Ovary (tissue), 9 donors: ENCODE results near the gene PCDHA7. TPM values are rescaled to one million over a fixed set of nuclear protein-coding genes. Genes with fewer than 3 reads are reported as not detected.
"Not testable (repeated sequence)": the region's sequence is repeated elsewhere in the genome, so short reads cannot be mapped to it uniquely, and the experiment has no call there.

Source experiments
- DNase-seq, 5 donors: peaks; one replicate each; pipeline ENCODE4 v3.0.0-alpha.2; 2019 to 2020
- H3K27ac ChIP-seq, 2 donors: fragments of 200-600 bp; one replicate each; pipeline versions ENCODE4 v1.5.1 to v1.8.0; 2019 to 2022
- H3K27me3 ChIP-seq: fragments of 200-600 bp; one replicate; pipeline ENCODE4 v1.8.0; 2022
- H3K36me3 ChIP-seq: fragments of 200-600 bp; sonication (generic); one replicate; pipeline ENCODE4 v1.5.1; 2019
- H3K4me1 ChIP-seq: one replicate; pipeline ENCODE4 v1.8.1; 2013; ENCODE audit warnings: mild to moderate bottlenecking, moderate library complexity; ENCODE audit not compliant: insufficient read depth
- H3K4me3 ChIP-seq: fragments of 200-600 bp; sonication (generic); one replicate; pipeline ENCODE4 v1.5.1; 2017
- H3K9me3 ChIP-seq, 2 donors: fragments of 200-600 bp in 1 of 2; sonication (generic) in 1 of 2; one replicate each; pipeline versions ENCODE4 v1.5.1 to v1.8.1; 2013 to 2019; ENCODE audit warnings: mild to moderate bottlenecking in 1 of 2, moderate library complexity in 1 of 2
- CTCF ChIP-seq, 3 donors: fragments of 450-650 bp in 2 of 3; fragments of 200-600 bp in 1 of 3; IDR thresholded peaks; one replicate each; pipeline versions ENCODE4 v1.5.1 to v1.8.0; 2016 to 2022; ENCODE audit warnings: antibody characterized with exemption in 3 of 3, mild to moderate bottlenecking in 1 of 3
- EP300 ChIP-seq: sonication (generic); formaldehyde crosslinking; IDR thresholded peaks from one replicate; pipeline ENCODE4 v1.6.1; 2017; ENCODE audit warnings: antibody characterized with exemption
- POLR2A ChIP-seq: fragments of 450-650 bp; IDR thresholded peaks from one replicate; pipeline ENCODE4 v1.6.1; 2017; ENCODE audit warnings: antibody characterized with exemption, mild to moderate bottlenecking, moderate library complexity
- WGBS, 3 donors: extraction: QIAGEN DNeasy Blood & Tissue Kit in 1 of 3; methylation state at CpG; one replicate each; pipeline versions ENCODE4 v1.1.5 to v1.1.7; 2013 to 2017; 5-methylcytosine and 5-hydroxymethylcytosine counted together
- intact Hi-C, 4 donors: fragments of 100-400 bp; cut with DNase I; formaldehyde crosslinking; loops; one replicate each; pipeline versions ENCODE4 v1.11.0 to v1.15.1; 2022 to 2023
- polyA plus RNA-seq, 2 donors: library from polyadenylated mRNA; stranded (reverse); fragments of 200-250 nt in 1 of 2; fragments of 350-450 nt in 1 of 2; fragmentation: Illumina TruSeq in 1 of 2; extraction: RNeasy Lipid Tissue Mini Kit (QIAGEN cat#74804) in 1 of 2; gene quantifications; one replicate each; pipeline ENCODE4 v1.2.3, GENCODE V29; 2013 to 2014
- total RNA-seq, 7 donors: library from RNA; depleted of rRNA in 2 of 7; stranded (reverse); fragments of >200 nt in 2 of 7; fragmentation: NEBNext Ultra II Directional in 3 of 7; extraction: Animal tissue kit (Norgen Biotek cat#: 25700) in 3 of 7; gene quantifications; one replicate each; pipeline versions ENCODE4 v1.1.0 to v1.2.4, GENCODE V29; 2016 to 2023
- donor health status: DM: no; HTN: no; CAD: no; lungs with moderate emphysema.
- donor health status: DM: no; HTN: no; CAD: no.
- donor health status: Bipolar disorder and iron deficiency.
- donor health status: DM: yes; HTN: yes; CAD: no.
- donor health status: DM: no; HTN: no; CAD: no.
- donor health status: DM: yes; HTN: yes; CAD: no.

PCDHA7 gene
- total and polyA plus RNA-seq, 9 donors = 0.25 to 1.4 (median 0.41) TPM

- Histone ChIP-seq H3K4me1 (no peaks in the 10 kb centered on the region), H3K9me3 (peaks cover 0 to 14% of the 10 kb centered on the region in 2 donors), H3K27me3 (no peaks in the 10 kb centered on the region), H3K4me3 (no peak overlapping the region), H3K36me3 (no peaks in the 10 kb centered on the region), H3K27ac (no peak overlapping the region)
- DNase-seq = no peak
- TF ChIP-seq POLR2A = no peak
- no peak for TF ChIP-seq CTCF (IDR thresholded peaks at IDR 0.05)
- 34 to 55% (median 49%) methylated on average over 89 to 103 of the region's 103 CpGs for WGBS, 3 donors
- intact Hi-C loops = no loop called here
Observed at GRCh38 chr5:140835622-140836510, 1.8 kb downstream of the PCDHA7 start.

GRCh38 chr5:140840978-140841962, 7.2 kb downstream of the PCDHA7 start, which contains the start of gene PCDHA8:
Gene PCDHA8, plus strand, starts transcription at chr5:140841187. Its CDS starts 135 bp downstream, at chr5:140841322.
- H3K9me3 ChIP-seq = peaks cover 0 to under 1% of the 10 kb centered on the region in 2 donors
- H3K36me3 ChIP-seq = no peaks in the 10 kb centered on the region
- no peaks in the 10 kb centered on the region for H3K27me3 ChIP-seq
- TF ChIP-seq EP300 (no peak), POLR2A (no peak), CTCF (IDR thresholded peaks at IDR 0.05) (no peak)
- WGBS, 3 donors = 14 to 29% (median 26%) methylated on average over 39 to 47 of the region's 47 CpGs
- H3K4me3 ChIP-seq = no peak within 1 kb of the TSS
- peak in 1 of 5 donors; percentile 34 for DNase-seq
- intact Hi-C loops = no loop called here
- H3K4me1 ChIP-seq = no peaks in the 10 kb centered on the region
- H3K27ac ChIP-seq = no peak within 1 kb of the TSS

- Histone ChIP-seq H3K4me3 (no peak overlapping the region), H3K27ac (no peak overlapping the region), H3K27me3 (no peaks in the 10 kb centered on the region), H3K9me3 (no peaks in the 10 kb centered on the region), H3K4me1 (no peaks in the 10 kb centered on the region), H3K36me3 (no peaks in the 10 kb centered on the region)
- intact Hi-C loops = no loop called here
- TF ChIP-seq POLR2A (no peak), CTCF (IDR thresholded peaks at IDR 0.05) (no peak), EP300 (no peak)
- WGBS, 3 donors = 51 to 57% methylated on average over 60 to 87 of the region's 87 CpGs; no CpG with 5 or more reads in 1 of the 3 donors
- DNase-seq = no peak
Observed at GRCh38 chr5:140842798-140843733, 9.0 kb downstream of the PCDHA7 start.

- intact Hi-C loops, H3K27me3 ChIP-seq, H3K9me3 ChIP-seq, H3K36me3 ChIP-seq, H3K27ac ChIP-seq, DNase-seq, H3K4me3 ChIP-seq, H3K4me1 ChIP-seq: not testable (repeated sequence)
- WGBS, 3 donors = 12 to 25% (median 19%) methylated on average over 9 to 43 of the region's 48 CpGs
Observed at GRCh38 chr5:140848139-140849102, 14.4 kb downstream of the PCDHA7 start, which contains the start of gene PCDHA9. Gene PCDHA9, plus strand, starts transcription at chr5:140848382. Its CDS starts 114 bp downstream, at chr5:140848496.

GRCh38 chr5:140849831-140850634, 16.0 kb downstream of the PCDHA7 start:
- DNase-seq, H3K9me3 ChIP-seq, H3K27ac ChIP-seq, H3K4me3 ChIP-seq, H3K4me1 ChIP-seq, H3K36me3 ChIP-seq, H3K27me3 ChIP-seq, intact Hi-C loops: not testable (repeated sequence)
- WGBS, 3 donors = 46 to 52% methylated on average over 96 to 98 of the region's 101 CpGs; no CpG with 5 or more reads in 1 of the 3 donors
